T-helper 1 cell treated with Interleukin-12 subunit alpha and Interleukin-12 subunit beta and Interleukin-4 antibody, amounts not matched to agents 30 μg/mL and 1 μg/mL, for 36 hours (primary cell): ENCODE results near the gene ADGRV1.
"Not testable (repeated sequence)": the region's sequence is repeated elsewhere in the genome, so short reads cannot be mapped to it uniquely, and the experiment has no call there.

Experiments
- H3K27ac Mint-ChIP-seq: one replicate; pipeline ENCODE4 v1.8.0; 2021; ENCODE audit warnings: mild to moderate bottlenecking, mixed read lengths
- H3K27me3 Mint-ChIP-seq: one replicate; pipeline ENCODE4 v1.8.0; 2021; ENCODE audit warnings: low read depth, mixed read lengths
- H3K36me3 Mint-ChIP-seq: one replicate; pipeline ENCODE4 v1.8.0; 2021; ENCODE audit warnings: low read depth, mixed read lengths
- H3K4me1 Mint-ChIP-seq: one replicate; pipeline ENCODE4 v1.8.0; 2021; ENCODE audit warnings: low read depth, mixed read lengths
- H3K4me3 Mint-ChIP-seq: one replicate; pipeline ENCODE4 v1.8.0; 2021; ENCODE audit warnings: mild to moderate bottlenecking, moderate library complexity, mixed read lengths
- H3K9me3 Mint-ChIP-seq: one replicate; pipeline ENCODE4 v1.8.0; 2021; ENCODE audit warnings: mixed read lengths

Gene ADGRV1

GRCh38 chr5:90949469-90950358 is 391.1 kb downstream of the ADGRV1 start:
- Mint-ChIP-seq H3K27me3 (peaks cover 25% of the 10 kb centered on the region), H3K4me3 (no peak overlapping the region), H3K4me1 (no peaks in the 10 kb centered on the region), H3K27ac (no peak overlapping the region), H3K9me3 (no peaks in the 10 kb centered on the region), H3K36me3 (no peaks in the 10 kb centered on the region)

DNA sequence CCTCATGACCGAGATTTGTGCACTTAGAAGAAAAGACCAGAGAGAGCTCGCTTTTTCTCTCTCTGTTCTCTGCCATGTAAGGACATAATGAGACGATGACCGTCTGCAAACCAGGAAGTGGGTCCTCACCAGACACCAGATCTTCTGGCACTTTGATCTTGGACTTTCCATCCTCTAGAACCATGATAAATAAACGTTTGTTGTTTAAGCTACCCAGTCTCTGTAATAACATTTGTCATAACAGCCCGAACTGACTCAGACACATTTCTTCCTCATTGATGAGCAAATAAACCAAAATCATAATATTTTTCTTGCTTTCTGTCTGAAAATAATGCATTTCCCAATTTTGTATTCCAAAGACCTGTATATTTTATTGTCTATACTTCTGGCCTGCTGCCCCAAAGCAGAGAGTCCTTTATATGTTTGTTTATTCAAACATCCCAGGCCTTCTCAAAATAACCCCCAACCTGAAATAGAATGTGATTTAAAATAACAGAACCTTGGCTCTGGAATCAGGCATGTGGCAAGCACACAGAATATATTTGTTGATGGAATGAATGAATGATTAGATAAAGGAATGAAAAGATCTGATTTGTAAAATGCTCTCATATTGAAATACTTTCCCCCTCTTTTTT is 396.5 kb downstream of the ADGRV1 start:
- no peaks in the 10 kb centered on the region for H3K36me3 Mint-ChIP-seq
- no peak overlapping the region for H3K27ac Mint-ChIP-seq

GRCh38 chr5:90956511-90957097 is 398.0 kb downstream of the ADGRV1 start:
- Mint-ChIP-seq H3K4me3 (no peak overlapping the region), H3K27me3 (peaks cover 15% of the 10 kb centered on the region), H3K4me1 (no peaks in the 10 kb centered on the region), H3K36me3 (no peaks in the 10 kb centered on the region), H3K27ac (no peak overlapping the region), H3K9me3 (no peaks in the 10 kb centered on the region)

More for the DNA sequence above, 396.5 kb downstream of the ADGRV1 start:
- Mint-ChIP-seq H3K27me3 (peaks cover 15% of the 10 kb centered on the region), H3K4me3 (no peak overlapping the region), H3K9me3 (no peaks in the 10 kb centered on the region), H3K4me1 (no peaks in the 10 kb centered on the region)

GRCh38 chr5:90957906-90958305 is 399.3 kb downstream of the ADGRV1 start:
- Mint-ChIP-seq H3K9me3 (no peaks in the 10 kb centered on the region), H3K4me1 (no peaks in the 10 kb centered on the region), H3K27me3 (peaks cover 5% of the 10 kb centered on the region)

GRCh38 chr5:90959262-90959661 is 400.7 kb downstream of the ADGRV1 start:
- H3K27ac Mint-ChIP-seq, result no peak overlapping the region
- no peaks in the 10 kb centered on the region for H3K9me3 Mint-ChIP-seq
- no peaks in the 10 kb centered on the region for H3K4me1 Mint-ChIP-seq
- no peak overlapping the region for H3K4me3 Mint-ChIP-seq
- no peaks in the 10 kb centered on the region for H3K36me3 Mint-ChIP-seq
- peaks cover 4% of the 10 kb centered on the region for H3K27me3 Mint-ChIP-seq

More at GRCh38 chr5:90957906-90958305, 399.3 kb downstream of the ADGRV1 start:
- H3K36me3 Mint-ChIP-seq, result no peaks in the 10 kb centered on the region
- H3K4me3 Mint-ChIP-seq, result no peak overlapping the region
- no peak overlapping the region for H3K27ac Mint-ChIP-seq

- Mint-ChIP-seq H3K4me1 (no peaks in the 10 kb centered on the region), H3K36me3 (no peaks in the 10 kb centered on the region), H3K4me3 (no peak overlapping the region), H3K9me3 (no peaks in the 10 kb centered on the region), H3K27me3 (peaks cover 4% of the 10 kb centered on the region), H3K27ac (no peak overlapping the region)
These were observed 403.9 kb downstream of the ADGRV1 start for GRCh38 chr5:90962481-90962880.

- no peak overlapping the region for H3K27ac Mint-ChIP-seq
These were observed 406.6 kb downstream of the ADGRV1 start for GRCh38 chr5:90965110-90965685.

DNA sequence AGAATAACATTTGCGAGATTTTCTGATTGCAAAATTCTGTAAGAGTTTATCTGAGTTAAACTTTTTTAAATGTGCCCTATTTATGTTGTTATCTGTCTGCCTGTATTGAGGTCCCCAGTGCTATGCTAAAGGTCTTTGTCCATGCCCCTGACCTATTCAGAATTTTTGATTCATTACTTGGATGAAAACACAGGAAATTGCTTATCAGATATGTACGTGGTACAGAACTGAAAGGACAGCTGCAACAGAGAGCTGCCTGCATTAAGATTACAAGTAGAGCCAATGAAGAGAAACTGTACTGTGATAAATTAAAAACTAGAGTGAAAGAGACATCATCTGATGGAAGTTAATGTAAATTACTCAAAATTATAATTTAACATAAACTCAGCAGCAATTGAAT is 408.8 kb downstream of the ADGRV1 start:
- peaks cover 3% of the 10 kb centered on the region for H3K9me3 Mint-ChIP-seq
- H3K27ac Mint-ChIP-seq, result no peak overlapping the region
- no peaks in the 10 kb centered on the region for H3K36me3 Mint-ChIP-seq
- H3K27me3 Mint-ChIP-seq, result peaks cover 6% of the 10 kb centered on the region
- H3K4me3 Mint-ChIP-seq, result no peak overlapping the region
- H3K4me1 Mint-ChIP-seq, result no peaks in the 10 kb centered on the region

More at GRCh38 chr5:90965110-90965685, 406.6 kb downstream of the ADGRV1 start:
- Mint-ChIP-seq H3K9me3 (no peaks in the 10 kb centered on the region), H3K36me3 (no peaks in the 10 kb centered on the region), H3K4me1 (no peaks in the 10 kb centered on the region), H3K27me3 (no peaks in the 10 kb centered on the region), H3K4me3 (no peak overlapping the region)

- H3K36me3 Mint-ChIP-seq, result no peaks in the 10 kb centered on the region
- H3K9me3 Mint-ChIP-seq, result peaks cover 3% of the 10 kb centered on the region
- no peaks in the 10 kb centered on the region for H3K4me1 Mint-ChIP-seq
These were observed 409.3 kb downstream of the ADGRV1 start for GRCh38 chr5:90967851-90968250.

DNA sequence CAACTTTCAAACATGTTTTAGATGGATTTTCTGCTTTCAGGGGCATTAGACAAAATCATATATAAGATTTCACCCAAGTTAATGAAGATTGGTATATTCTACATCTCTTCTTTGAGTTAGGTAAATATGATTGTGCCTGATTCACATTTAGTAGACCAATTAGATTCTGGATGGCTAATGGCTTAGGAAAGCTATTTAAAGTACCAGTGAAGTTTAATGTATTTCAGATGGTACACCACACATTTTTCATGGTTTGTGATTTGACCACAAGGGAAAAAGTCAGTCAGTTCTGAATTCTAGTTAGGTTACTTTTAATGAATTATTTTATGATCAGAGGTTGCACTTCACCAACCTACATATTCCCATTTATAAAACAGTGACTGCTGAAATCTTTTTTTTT is 409.7 kb downstream of the ADGRV1 start:
- Mint-ChIP-seq H3K36me3 (no peaks in the 10 kb centered on the region), H3K9me3 (peaks cover 3% of the 10 kb centered on the region), H3K27me3 (peaks cover 6% of the 10 kb centered on the region), H3K27ac (no peak overlapping the region), H3K4me3 (no peak overlapping the region), H3K4me1 (no peaks in the 10 kb centered on the region)

More at GRCh38 chr5:90967851-90968250, 409.3 kb downstream of the ADGRV1 start:
- H3K27me3 Mint-ChIP-seq, result peaks cover 6% of the 10 kb centered on the region
- no peak overlapping the region for H3K27ac Mint-ChIP-seq
- H3K4me3 Mint-ChIP-seq, result no peak overlapping the region

GRCh38 chr5:90969945-90970344 is 411.3 kb downstream of the ADGRV1 start:
- not testable (repeated sequence) for H3K9me3 Mint-ChIP-seq, H3K4me3 Mint-ChIP-seq, H3K4me1 Mint-ChIP-seq, H3K36me3 Mint-ChIP-seq, H3K27ac Mint-ChIP-seq, H3K27me3 Mint-ChIP-seq

DNA sequence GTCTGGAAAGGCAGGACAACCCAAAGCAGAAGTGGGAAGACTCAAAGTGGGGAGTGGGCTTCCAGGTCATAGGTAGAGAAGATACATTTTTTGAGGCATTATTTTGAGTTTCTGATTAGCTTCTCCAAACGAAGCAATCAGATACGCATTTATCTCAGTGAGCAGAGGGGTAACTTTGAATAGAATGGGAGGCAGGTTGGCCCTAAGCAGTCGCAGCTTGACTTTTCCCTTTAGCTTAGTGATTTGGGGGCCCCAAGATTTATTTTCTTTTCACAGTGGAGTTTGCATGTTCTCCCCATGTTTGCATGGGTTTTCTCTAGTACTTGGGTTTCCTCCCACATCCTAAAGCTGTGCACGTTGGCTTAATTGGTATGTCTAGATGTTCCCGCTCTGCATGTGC is 422.6 kb downstream of the ADGRV1 start:
- Mint-ChIP-seq H3K4me3 (no peak overlapping the region), H3K36me3 (no peaks in the 10 kb centered on the region), H3K27ac (no peak overlapping the region), H3K4me1 (no peaks in the 10 kb centered on the region), H3K9me3 (no peaks in the 10 kb centered on the region), H3K27me3 (no peaks in the 10 kb centered on the region)

GRCh38 chr5:90981821-90982220 is 423.2 kb downstream of the ADGRV1 start:
- Mint-ChIP-seq H3K4me3 (no peak overlapping the region), H3K27me3 (no peaks in the 10 kb centered on the region), H3K4me1 (no peaks in the 10 kb centered on the region), H3K27ac (no peak overlapping the region), H3K36me3 (no peaks in the 10 kb centered on the region), H3K9me3 (no peaks in the 10 kb centered on the region)

DNA sequence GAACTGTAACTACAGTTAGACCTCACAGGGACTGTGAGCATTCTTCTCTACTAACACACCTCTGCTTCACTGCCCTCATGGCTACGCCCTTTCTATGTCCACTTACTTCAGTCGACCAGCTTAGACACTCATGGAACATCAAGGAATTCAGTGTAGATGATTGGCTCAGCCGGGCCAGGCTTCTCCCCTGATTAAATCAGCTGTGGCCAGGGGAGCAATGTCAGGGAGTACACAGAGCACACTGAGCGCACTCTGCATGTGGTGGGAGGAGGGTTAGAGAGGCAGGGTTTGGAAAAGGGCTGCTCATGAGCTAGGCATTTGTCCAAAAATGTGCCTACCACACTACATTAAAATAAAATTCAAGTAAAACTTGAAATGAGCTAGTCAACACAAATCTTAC is 424.0 kb downstream of the ADGRV1 start:
- no peak overlapping the region for H3K4me3 Mint-ChIP-seq
- no peak overlapping the region for H3K27ac Mint-ChIP-seq
- no peaks in the 10 kb centered on the region for H3K36me3 Mint-ChIP-seq
- H3K9me3 Mint-ChIP-seq, result no peaks in the 10 kb centered on the region
- no peaks in the 10 kb centered on the region for H3K4me1 Mint-ChIP-seq
- no peaks in the 10 kb centered on the region for H3K27me3 Mint-ChIP-seq
